HG03095 (cell line): ENCODE measurements around the gene ZNF423.

ENCODE experiments used
- ATAC-seq: cut with Tn5 transposase; IDR thresholded peaks from one replicate; pipeline ENCODE4 v1.9.1; 2021; ENCODE audit warnings: moderate library complexity; ENCODE audit not compliant: unreplicated experiment

ZNF423 gene

GRCh38 chr16:49467540-49468372 is 388.2 kb downstream of the ZNF423 start:
- no peak for ATAC-seq

GRCh38 chr16:49466881-49467280 is 389.0 kb downstream of the ZNF423 start:
- no peak for ATAC-seq

- ATAC-seq: no peak
Observed at GRCh38 chr16:49466529-49466831, 389.4 kb downstream of the ZNF423 start.

DNA sequence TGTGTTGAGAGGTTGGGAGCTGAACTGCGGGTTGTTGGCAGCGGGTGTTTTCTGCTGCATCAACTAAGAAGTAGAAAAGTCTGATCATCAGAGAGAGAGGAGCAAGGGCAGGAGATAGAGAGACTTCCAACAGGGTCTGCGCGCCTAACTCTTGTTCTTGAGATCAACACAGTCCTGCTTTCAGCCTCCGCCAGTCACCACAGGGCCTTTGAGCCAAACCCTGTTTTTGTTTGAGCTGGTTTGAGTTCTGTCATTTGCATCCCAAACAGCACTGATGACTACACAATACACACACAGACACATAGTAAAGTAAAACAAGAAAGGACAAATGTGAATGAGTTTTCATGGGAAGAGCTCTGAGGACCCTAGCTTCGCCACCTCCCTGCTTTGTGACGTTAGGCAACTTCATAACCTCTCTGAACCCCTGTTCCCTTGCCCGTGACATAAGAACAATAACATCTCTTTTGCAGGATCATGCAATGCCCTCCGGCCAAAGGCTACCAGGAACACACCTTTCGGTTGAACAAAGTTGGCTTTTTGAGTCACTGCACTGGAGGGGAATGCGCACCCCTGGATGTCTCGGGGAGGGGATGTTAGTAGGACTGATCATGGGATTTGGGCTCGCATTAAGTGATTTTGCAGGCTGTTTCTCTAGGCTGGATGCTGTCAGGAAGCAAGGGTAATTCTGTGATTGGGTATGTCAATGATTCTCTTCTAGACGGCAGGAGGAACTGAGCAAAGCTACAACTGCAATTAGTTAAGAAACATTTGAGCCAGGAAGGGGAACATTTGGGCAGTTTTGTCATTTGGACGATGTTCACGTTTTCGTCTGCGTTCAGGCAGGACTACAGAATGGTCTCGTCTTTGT is 390.0 kb downstream of the ZNF423 start:
- ATAC-seq: no peak

DNA sequence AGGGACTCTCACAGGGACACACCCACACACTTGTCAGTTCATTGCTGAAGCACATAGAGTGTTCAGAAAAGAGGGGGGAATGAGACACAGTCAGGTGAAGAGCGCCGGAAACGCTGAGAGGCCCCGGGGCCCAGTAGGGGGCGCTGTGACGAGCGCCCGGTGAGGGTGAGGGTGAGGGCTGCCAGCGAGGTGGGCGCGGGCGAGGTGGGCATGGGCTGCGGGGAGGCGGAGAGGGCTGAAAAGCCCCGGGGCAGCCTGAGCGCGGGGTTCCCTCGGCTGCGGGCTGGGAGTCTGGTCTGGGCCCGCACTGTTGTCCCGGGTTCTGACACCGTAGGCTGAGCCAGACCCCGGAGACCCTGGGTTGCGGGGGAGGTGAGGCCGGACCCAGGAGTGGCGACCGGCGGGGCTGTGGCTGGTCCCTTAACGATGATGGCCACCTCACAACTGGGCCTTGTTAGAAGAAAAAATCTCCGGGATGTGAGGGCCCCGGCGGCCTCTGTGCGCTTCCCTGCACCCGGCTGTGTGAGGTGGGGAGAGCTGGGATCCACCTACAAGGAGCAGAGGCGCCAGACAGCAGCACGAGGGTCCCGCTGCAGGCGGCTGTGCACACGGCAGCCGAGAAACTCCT is 390.9 kb downstream of the ZNF423 start:
- no peak for ATAC-seq

DNA sequence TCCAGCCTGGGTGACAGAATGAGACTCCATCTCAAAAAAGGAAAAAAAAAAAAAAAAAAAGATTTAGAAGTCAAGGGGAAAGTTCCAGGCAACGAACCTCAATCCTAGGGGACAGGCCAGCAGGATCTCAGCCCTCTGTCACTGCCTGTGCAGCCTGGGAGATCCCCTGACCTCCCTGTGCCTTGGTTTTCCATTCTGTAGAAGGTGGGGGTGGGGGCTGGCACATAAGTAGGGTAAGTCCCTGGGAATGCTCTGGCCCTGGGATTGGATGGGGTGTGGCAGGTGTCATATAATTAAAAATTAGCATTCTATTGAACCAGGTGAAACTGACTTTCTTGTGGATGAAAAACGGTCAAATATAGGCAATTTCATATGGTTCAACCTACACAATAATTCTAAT is 391.8 kb downstream of the ZNF423 start:
- no peak for ATAC-seq

GRCh38 chr16:49463529-49463928 is 392.4 kb downstream of the ZNF423 start:
- peak; percentile 98 for ATAC-seq

DNA sequence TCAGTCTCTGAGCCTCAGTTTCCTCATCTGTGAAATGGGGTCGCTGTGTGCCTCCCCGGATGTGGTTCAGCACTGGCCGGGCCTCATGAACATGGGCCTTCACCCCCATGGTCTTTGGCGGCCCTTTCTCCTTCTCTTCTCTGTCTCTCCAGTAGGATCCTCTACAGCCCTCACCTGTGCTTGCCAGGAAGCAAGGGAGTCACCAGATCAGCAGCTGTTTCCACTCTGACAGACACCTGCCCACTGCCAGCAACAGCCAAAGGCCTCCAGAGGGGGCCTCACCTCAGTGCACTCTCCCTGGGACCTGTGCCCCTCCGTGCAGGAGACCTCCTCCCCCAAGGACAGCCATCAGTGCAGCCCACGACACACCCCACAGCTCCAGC is 392.9 kb downstream of the ZNF423 start:
- no peak for ATAC-seq

- ATAC-seq: no peak
Observed at GRCh38 chr16:49462362-49462988, 393.4 kb downstream of the ZNF423 start.

DNA sequence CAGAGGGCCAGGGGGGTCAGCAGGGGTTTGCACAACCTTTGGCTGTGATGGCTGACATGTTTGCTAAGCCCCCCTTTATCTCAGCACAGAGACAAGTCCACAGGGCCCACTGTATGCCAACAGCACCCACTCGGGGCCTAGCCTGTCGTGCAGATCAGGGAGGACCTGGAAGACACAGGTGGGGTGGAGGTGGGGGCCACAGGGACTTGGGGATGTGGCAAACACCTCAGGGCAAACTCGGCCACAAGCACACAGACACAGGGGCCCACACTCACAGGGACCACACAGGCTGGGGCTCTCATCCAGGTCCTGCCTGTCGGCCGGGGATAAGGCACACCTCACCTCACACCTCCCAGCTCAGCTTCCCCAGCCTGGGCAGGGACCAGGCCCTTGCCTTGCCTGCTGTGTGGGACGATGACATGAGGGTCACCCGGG is 394.4 kb downstream of the ZNF423 start:
- ATAC-seq: no peak

DNA sequence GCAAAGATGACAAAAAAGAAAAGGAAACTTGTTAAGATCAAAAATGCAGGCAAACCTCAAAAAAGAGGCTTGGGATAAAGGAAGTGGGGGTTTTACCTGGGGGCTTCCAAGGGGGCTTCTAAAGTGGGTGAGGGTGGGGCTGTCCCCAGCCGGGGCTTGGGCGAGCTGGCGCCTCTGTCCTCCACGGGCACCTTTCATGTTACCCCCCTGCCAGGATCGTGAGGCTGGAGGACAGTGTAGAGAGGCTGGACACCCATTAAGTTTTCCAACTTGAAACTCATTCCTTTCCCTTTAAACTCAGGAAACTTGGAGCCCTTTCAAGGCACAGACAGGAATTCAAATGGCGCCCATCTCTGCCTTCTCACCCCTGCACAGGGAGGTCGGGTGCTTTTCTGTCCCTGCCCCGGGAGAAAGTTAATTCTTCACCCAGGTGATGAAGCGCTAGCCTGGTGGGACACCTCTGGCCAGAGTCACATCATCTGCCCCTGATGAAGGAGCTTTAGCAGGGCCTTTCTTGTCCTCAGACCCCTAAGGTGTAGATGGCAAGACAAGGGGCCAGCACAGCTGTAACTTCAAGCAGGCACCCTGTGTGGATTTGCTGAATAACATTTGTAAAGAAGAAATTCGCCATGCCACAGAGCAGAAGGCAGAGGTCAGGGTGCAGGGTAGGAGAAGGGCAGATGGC is 395.0 kb downstream of the ZNF423 start:
- ATAC-seq: no peak

DNA sequence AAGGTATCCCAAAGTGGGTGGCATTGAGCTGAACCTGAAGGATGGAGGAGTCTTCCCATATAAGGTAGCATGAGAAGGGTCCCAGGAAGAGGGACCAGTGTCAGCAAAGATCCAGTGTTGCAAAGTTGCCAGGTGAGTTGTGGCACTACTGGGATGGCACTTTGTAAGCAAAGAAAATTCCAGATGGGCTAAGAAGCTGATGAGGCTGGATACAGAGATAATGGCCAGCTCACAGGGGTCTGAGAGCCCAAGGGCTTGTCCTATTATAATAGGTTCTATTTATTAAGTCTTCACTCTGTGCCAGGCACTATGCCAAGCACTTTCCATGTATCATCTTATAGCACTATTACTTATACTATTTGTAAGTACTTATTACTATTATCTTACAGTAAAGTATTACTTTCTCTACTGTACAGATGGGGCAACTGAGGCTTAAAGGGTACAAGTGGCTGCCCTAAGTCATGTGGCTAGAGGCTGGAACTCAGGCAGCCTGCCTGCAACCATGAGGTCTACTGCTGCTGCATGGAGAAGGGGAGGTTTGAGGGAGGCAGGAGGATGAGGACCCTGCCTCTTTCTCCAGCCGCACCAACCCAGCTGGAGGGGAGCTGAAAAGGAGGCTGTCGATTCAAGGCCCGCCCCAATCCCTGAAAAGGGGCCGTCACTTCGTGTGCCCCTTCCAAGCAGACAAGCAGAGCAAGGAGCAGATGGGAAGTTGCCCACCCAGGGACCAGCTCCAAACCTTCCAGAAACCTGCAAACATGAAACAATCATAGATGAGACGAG is 395.8 kb downstream of the ZNF423 start:
- no peak for ATAC-seq

DNA sequence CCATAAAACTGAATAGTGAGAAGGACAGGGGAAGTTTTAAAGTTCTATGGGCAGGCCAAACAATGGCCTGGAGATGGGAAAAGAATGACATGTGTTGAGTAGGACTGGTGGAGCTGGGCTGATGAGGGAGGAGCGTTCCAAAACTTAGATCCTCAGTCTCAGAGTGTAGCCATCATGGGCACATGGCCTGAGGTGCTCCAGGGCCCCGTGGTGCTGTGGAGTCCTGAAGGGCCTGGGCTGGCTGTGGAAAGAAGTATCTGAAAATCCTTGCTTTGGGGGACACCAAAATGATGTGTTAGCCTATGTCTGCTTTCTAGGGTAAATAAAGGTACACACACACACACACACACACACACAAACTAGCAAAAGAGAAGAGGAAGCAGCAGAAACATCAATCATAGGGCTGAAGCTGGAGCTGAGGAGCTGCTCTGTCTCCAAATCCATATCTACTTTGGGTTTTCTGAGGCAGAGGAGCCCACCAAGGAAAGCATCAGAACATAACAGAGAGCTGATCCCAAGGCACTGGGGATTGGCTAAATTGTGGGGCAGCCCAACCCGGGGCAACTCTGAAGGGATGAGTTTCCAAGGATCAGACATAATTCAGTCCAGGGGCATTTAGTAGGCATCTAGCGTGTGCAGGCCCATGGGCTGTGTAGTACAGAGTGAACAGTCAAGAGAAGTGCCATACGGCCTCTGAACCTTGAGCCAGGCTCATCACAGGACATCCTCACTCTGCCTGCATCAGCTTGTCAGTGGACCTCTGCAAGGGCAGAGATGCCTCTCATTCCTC is 397.1 kb downstream of the ZNF423 start:
- ATAC-seq: no peak

GRCh38 chr16:49458243-49458642 is 397.7 kb downstream of the ZNF423 start:
- ATAC-seq: no peak

DNA sequence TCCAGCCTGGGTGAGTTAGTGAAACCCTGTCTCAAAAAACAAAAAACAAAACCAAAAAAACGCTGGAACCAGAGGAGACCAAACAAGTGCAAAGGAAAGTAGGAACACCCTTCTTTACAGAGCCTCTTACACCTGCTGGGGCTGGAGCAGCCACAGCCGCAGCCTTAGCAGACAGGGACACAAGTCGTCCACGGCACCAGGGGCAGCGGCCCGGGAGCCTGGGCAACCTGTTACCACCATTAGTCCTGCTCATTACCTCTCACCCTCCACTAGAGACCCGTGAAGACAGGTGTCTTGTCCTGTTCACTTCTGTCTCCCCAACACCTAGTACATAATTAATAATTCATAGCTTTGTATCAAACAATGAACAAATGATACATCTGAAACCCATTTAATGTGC is 398.7 kb downstream of the ZNF423 start:
- no peak for ATAC-seq

DNA sequence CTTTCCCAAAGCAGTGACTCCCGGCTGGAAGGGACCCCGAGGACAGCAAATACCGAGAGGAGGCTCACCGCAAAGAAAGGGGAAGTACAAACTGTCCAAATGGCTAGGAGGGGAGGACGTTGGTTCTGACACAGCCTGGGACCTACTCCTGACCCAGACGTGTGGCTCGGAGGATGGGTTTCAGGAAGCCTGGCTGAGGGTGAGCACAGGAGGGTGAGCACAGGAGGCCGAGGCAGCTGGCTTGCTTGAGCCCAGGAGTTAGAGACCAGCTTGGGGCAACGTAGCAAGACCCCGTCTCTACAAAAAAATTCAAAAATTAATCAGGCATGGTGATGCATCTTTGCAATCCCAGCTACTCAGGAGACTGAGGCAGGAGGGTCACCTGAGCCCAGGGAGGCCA is 399.1 kb downstream of the ZNF423 start:
- no peak for ATAC-seq

GRCh38 chr16:49455991-49456745 is 399.7 kb downstream of the ZNF423 start:
- ATAC-seq: no peak

GRCh38 chr16:49455181-49455990 is 400.5 kb downstream of the ZNF423 start:
- no peak for ATAC-seq
